Measurements from ENCODE around the gene GLCE.

GLCE gene

DNA sequence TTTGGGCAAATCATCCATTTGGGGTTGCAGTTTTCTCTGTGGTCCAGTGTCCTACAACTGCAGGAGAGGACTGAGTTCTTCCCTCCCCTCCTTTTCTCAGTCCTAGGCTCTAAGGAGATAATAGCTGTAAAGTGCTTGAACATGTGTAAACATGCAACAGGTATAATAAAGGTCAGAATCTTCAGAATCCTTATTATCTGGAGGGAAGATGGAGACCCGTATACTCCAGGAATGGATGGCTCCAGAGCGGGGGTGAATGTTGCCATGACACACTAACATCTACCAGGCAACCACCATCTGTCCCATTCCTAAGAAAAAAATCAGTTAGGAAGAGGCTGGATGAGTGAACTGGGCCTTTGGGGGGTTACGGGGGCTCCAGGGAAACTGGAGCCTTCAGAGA is 39.7 kb upstream of the GLCE start:
- no peaks in the 10 kb centered on the region for H3K36me3 ChIP-seq (replicated peaks in 1 of 2; ENCODE audit: control insufficient read depth in 2 of 2, insufficient read depth in 2 of 2, low read length in 2 of 2)
- no peak overlapping the region for H3K18ac ChIP-seq (ENCODE audit: low read length)
- peaks cover 10 to 17% of the 10 kb centered on the region in 2 donors for H3K4me1 ChIP-seq (ENCODE audit: control insufficient read depth in 2 of 2, insufficient read depth in 1 of 2, low read depth in 1 of 2, low read length in 2 of 2)
- no peak overlapping the region for H2BK5ac ChIP-seq (ENCODE audit: low read length)
- H2AFZ ChIP-seq (ENCODE audit: low read length) = no peak overlapping the region
- no peak overlapping the region for H2BK15ac ChIP-seq (ENCODE audit: low read length)
- no peaks in the 10 kb centered on the region for H3K79me1 ChIP-seq (ENCODE audit: low read depth, low read length)
- H3K4me3 ChIP-seq (ENCODE audit: low read length in 2 of 2) = no peak overlapping the region
- no peak overlapping the region for H4K91ac ChIP-seq (ENCODE audit: low read depth, low read length, poor library complexity)
- no peak overlapping the region for H2AK5ac ChIP-seq (ENCODE audit: low read depth, low read length)
- no peak overlapping the region for H2BK120ac ChIP-seq (ENCODE audit: low read depth, low read length)
- H3K27me3 ChIP-seq (ENCODE audit: control insufficient read depth in 3 of 3, insufficient read depth in 3 of 3, low read depth in 1 of 3, low read length in 3 of 3) = peaks cover 0 to 47% (median 3%) of the 10 kb centered on the region in 3 experiments
- H4K8ac ChIP-seq (ENCODE audit: low read depth, low read length) = no peak overlapping the region
- no CpG with 5 or more reads among the region's 3 CpGs for WGBS, 2 donors (ENCODE audit: extremely low coverage in 2 of 2, insufficient read length in 2 of 2, insufficient replicate concordance in 1 of 2)
- H3K14ac ChIP-seq (ENCODE audit: low read length) = no peak overlapping the region
- DNase-seq (ENCODE audit: low spot score) = no peak
- no peaks in the 10 kb centered on the region for H3K9me3 ChIP-seq (replicated peaks in 1 of 2; ENCODE audit: control insufficient read depth in 2 of 2, insufficient read depth in 1 of 2, low read depth in 1 of 2, low read length in 2 of 2)
- H2BK12ac ChIP-seq (ENCODE audit: low read length) = no peak overlapping the region
- no peak overlapping the region for H3K23ac ChIP-seq (ENCODE audit: low read depth, low read length, poor library complexity)
- no peak overlapping the region for H3K27ac ChIP-seq (replicated peaks; ENCODE audit: low read length)
- H3K4ac ChIP-seq (ENCODE audit: low read length) = no peak overlapping the region
- H3K9ac ChIP-seq (ENCODE audit: low read depth, low read length, poor library complexity) = no peak overlapping the region
- H3K4me2 ChIP-seq (ENCODE audit: insufficient read depth, low read length, poor library complexity, severe bottlenecking) = no peak overlapping the region

DNA sequence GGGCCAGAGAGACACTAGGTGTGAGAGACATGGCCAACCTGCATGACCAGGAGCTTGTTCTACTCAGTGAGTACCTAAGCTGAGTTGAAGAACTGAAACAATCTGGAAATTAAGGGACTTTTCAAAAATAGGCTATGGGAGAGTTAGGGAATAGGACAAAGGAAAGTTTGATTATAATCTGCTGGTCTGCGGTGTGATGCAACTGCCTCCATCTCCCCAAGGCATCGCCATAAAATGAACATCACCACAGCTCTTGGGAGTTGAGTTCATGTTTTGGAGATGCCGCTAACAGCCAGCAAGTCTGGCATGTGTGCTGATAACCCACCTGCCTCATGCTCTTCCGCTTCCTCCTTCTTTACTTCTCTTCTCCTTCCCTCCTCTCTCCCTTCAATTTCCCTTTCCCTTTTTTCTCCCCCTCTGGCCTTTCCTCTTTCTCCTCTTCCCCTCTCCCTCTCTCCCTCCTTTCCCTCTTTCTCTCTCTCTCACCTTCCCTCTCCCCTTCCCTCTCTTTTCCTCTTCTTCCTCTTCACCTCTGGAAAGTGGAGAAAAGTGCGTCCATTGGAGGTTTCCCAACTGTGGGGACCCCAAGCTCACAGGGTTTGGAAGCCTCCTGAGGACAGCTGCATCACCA is 39.1 kb upstream of the GLCE start:
- Histone ChIP-seq H3K14ac (ENCODE audit: low read length) (no peak overlapping the region), H4K91ac (ENCODE audit: low read depth, low read length, poor library complexity) (no peak overlapping the region), H2BK120ac (ENCODE audit: low read depth, low read length) (no peak overlapping the region), H3K27ac (replicated peaks; ENCODE audit: low read length) (no peak overlapping the region), H3K4me2 (ENCODE audit: insufficient read depth, low read length, poor library complexity, severe bottlenecking) (no peak overlapping the region), H3K36me3 (replicated peaks in 1 of 2; ENCODE audit: control insufficient read depth in 2 of 2, insufficient read depth in 2 of 2, low read length in 2 of 2) (no peaks in the 10 kb centered on the region), H2BK5ac (ENCODE audit: low read length) (no peak overlapping the region), H2BK12ac (ENCODE audit: low read length) (no peak overlapping the region), H3K18ac (ENCODE audit: low read length) (no peak overlapping the region), H3K4me3 (ENCODE audit: low read length in 2 of 2) (no peak overlapping the region), H2AK5ac (ENCODE audit: low read depth, low read length) (no peak overlapping the region), H3K9ac (ENCODE audit: low read depth, low read length, poor library complexity) (no peak overlapping the region), H3K79me1 (ENCODE audit: low read depth, low read length) (no peaks in the 10 kb centered on the region), H2BK15ac (ENCODE audit: low read length) (no peak overlapping the region), H2AFZ (ENCODE audit: low read length) (no peak overlapping the region), H3K4ac (ENCODE audit: low read length) (no peak overlapping the region), H3K4me1 (ENCODE audit: control insufficient read depth in 2 of 2, insufficient read depth in 1 of 2, low read depth in 1 of 2, low read length in 2 of 2) (peaks cover 10 to 17% of the 10 kb centered on the region in 2 donors), H3K23ac (ENCODE audit: low read depth, low read length, poor library complexity) (no peak overlapping the region), H3K9me3 (replicated peaks in 1 of 2; ENCODE audit: control insufficient read depth in 2 of 2, insufficient read depth in 1 of 2, low read depth in 1 of 2, low read length in 2 of 2) (no peaks in the 10 kb centered on the region), H4K8ac (ENCODE audit: low read depth, low read length) (no peak overlapping the region), H3K27me3 (ENCODE audit: control insufficient read depth in 3 of 3, insufficient read depth in 3 of 3, low read depth in 1 of 3, low read length in 3 of 3) (peaks cover 0 to 46% (median 3%) of the 10 kb centered on the region in 3 experiments)
- DNase-seq (ENCODE audit: low spot score) = no peak
- no CpG with 5 or more reads among the region's 5 CpGs for whole genome bisulfite sequencing, 2 donors (ENCODE audit: extremely low coverage in 2 of 2, insufficient read length in 2 of 2, insufficient replicate concordance in 1 of 2)

DNA sequence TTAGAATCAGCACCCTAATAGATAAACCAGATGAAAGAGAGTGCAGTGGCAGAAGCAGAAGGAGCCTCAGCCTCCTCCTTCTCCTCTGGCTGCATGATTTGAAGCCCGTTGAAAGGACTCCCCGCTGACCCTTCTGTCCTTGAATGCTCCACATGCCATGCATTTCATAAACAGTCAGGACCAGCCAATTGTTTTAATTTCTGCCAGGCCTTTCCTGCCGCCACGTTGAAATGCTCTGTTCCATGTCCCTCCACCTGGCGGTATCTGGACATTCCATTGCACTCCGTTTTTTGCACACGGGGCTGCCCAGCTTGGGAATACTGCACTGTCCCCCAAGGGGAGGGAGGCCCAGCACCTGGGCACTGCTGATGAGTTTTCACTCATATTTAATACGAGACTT is 35.2 kb upstream of the GLCE start:
- Histone ChIP-seq H3K27ac (replicated peaks; ENCODE audit: low read length) (no peak overlapping the region), H2AFZ (ENCODE audit: low read length) (no peak overlapping the region), H3K9me3 (replicated peaks in 1 of 2; ENCODE audit: control insufficient read depth in 2 of 2, insufficient read depth in 1 of 2, low read depth in 1 of 2, low read length in 2 of 2) (no peaks in the 10 kb centered on the region), H3K4me1 (ENCODE audit: control insufficient read depth in 2 of 2, insufficient read depth in 1 of 2, low read depth in 1 of 2, low read length in 2 of 2) (peaks cover 0 to 3% of the 10 kb centered on the region in 2 donors), H4K91ac (ENCODE audit: low read depth, low read length, poor library complexity) (no peak overlapping the region), H4K8ac (ENCODE audit: low read depth, low read length) (no peak overlapping the region), H2BK12ac (ENCODE audit: low read length) (no peak overlapping the region), H2BK120ac (ENCODE audit: low read depth, low read length) (no peak overlapping the region), H3K79me1 (ENCODE audit: low read depth, low read length) (no peaks in the 10 kb centered on the region), H3K4me3 (ENCODE audit: low read length in 2 of 2) (no peak overlapping the region), H2BK15ac (ENCODE audit: low read length) (no peak overlapping the region), H3K14ac (ENCODE audit: low read length) (no peak overlapping the region), H3K23ac (ENCODE audit: low read depth, low read length, poor library complexity) (no peak overlapping the region), H3K18ac (ENCODE audit: low read length) (no peak overlapping the region), H3K4me2 (ENCODE audit: insufficient read depth, low read length, poor library complexity, severe bottlenecking) (no peak overlapping the region), H3K27me3 (ENCODE audit: control insufficient read depth in 3 of 3, insufficient read depth in 3 of 3, low read depth in 1 of 3, low read length in 3 of 3) (peaks cover 0 to 20% (median 0%) of the 10 kb centered on the region in 3 experiments), H2AK5ac (ENCODE audit: low read depth, low read length) (no peak overlapping the region), H3K36me3 (replicated peaks in 1 of 2; ENCODE audit: control insufficient read depth in 2 of 2, insufficient read depth in 2 of 2, low read length in 2 of 2) (no peaks in the 10 kb centered on the region), H3K9ac (ENCODE audit: low read depth, low read length, poor library complexity) (no peak overlapping the region), H3K4ac (ENCODE audit: low read length) (no peak overlapping the region), H2BK5ac (ENCODE audit: low read length) (no peak overlapping the region)
- DNase-seq (ENCODE audit: low spot score) = no peak
- no CpG with 5 or more reads among the region's 8 CpGs for WGBS, 2 donors (ENCODE audit: extremely low coverage in 2 of 2, insufficient read length in 2 of 2, insufficient replicate concordance in 1 of 2)

DNA sequence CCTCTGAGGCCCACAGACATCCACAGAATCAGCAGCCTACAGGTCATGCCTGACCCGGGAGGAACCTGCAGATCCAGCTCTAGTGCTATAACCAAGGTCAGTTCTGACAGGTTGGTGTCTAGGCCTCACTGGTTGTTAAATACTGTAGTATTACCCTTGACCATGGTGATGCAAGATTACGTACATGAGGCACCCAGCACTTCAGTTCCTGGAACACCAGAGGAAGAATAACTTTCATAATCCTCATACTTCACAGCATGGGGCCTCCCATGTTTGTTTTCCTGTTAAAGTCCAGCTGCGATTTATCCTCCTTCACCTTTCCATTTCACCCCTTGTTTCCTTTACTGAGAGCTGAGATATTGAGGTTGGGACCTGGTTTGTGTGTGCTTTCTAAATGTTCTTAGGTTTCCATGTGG is 34.4 kb upstream of the GLCE start:
- no peak for DNase-seq (ENCODE audit: low spot score)
- H3K79me1 ChIP-seq (ENCODE audit: low read depth, low read length) = no peaks in the 10 kb centered on the region
- H3K23ac ChIP-seq (ENCODE audit: low read depth, low read length, poor library complexity) = no peak overlapping the region
- no peak overlapping the region for H3K4me3 ChIP-seq (ENCODE audit: low read length in 2 of 2)
- H2BK120ac ChIP-seq (ENCODE audit: low read depth, low read length) = no peak overlapping the region
- no peak overlapping the region for H3K14ac ChIP-seq (ENCODE audit: low read length)
- H3K9me3 ChIP-seq (replicated peaks in 1 of 2; ENCODE audit: control insufficient read depth in 2 of 2, insufficient read depth in 1 of 2, low read depth in 1 of 2, low read length in 2 of 2) = no peaks in the 10 kb centered on the region
- H4K91ac ChIP-seq (ENCODE audit: low read depth, low read length, poor library complexity) = no peak overlapping the region
- WGBS, 2 donors (ENCODE audit: extremely low coverage in 2 of 2, insufficient read length in 2 of 2, insufficient replicate concordance in 1 of 2) = no CpG with 5 or more reads among the region's 3 CpGs
- H3K4me2 ChIP-seq (ENCODE audit: insufficient read depth, low read length, poor library complexity, severe bottlenecking) = no peak overlapping the region
- H3K27me3 ChIP-seq (ENCODE audit: control insufficient read depth in 3 of 3, insufficient read depth in 3 of 3, low read depth in 1 of 3, low read length in 3 of 3) = peaks cover 0 to 20% (median 0%) of the 10 kb centered on the region in 3 experiments
- H3K18ac ChIP-seq (ENCODE audit: low read length) = no peak overlapping the region
- H3K27ac ChIP-seq (replicated peaks; ENCODE audit: low read length) = no peak overlapping the region
- H2BK15ac ChIP-seq (ENCODE audit: low read length) = no peak overlapping the region
- H3K4me1 ChIP-seq (ENCODE audit: control insufficient read depth in 2 of 2, insufficient read depth in 1 of 2, low read depth in 1 of 2, low read length in 2 of 2) = peaks cover 0 to 3% of the 10 kb centered on the region in 2 donors
- H2AFZ ChIP-seq (ENCODE audit: low read length) = no peak overlapping the region
- H4K8ac ChIP-seq (ENCODE audit: low read depth, low read length) = no peak overlapping the region
- no peak overlapping the region for H3K4ac ChIP-seq (ENCODE audit: low read length)
- no peak overlapping the region for H3K9ac ChIP-seq (ENCODE audit: low read depth, low read length, poor library complexity)
- H2BK5ac ChIP-seq (ENCODE audit: low read length) = no peak overlapping the region
- H2AK5ac ChIP-seq (ENCODE audit: low read depth, low read length) = no peak overlapping the region
- no peaks in the 10 kb centered on the region for H3K36me3 ChIP-seq (replicated peaks in 1 of 2; ENCODE audit: control insufficient read depth in 2 of 2, insufficient read depth in 2 of 2, low read length in 2 of 2)
- H2BK12ac ChIP-seq (ENCODE audit: low read length) = no peak overlapping the region

All from neuronal stem cell (in vitro differentiated cells).